HG03571 (cell line): Measurements from ENCODE around the gene SMAD3.
"Not testable (repeated sequence)": the region's sequence is repeated elsewhere in the genome, so short reads cannot be mapped to it uniquely, and the experiment has no call there.

Experiments used
- ATAC-seq: cut with Tn5 transposase; IDR thresholded peaks from one replicate; pipeline ENCODE4 v1.9.1; 2021; ENCODE audit not compliant: unreplicated experiment

Gene SMAD3

GRCh38 chr15:67062369-67062985 lies 2.9 kb upstream of the SMAD3 start:
- no peak for ATAC-seq

- no peak for ATAC-seq
Observed at GRCh38 chr15:67063689-67064606, 1.5 kb upstream of the SMAD3 start.

GRCh38 chr15:67064607-67065530 lies 533 bp upstream of the SMAD3 start:
- peak; percentile 30 for ATAC-seq

- ATAC-seq, result no peak
Observed at GRCh38 chr15:67066041-67066958, 898 bp downstream of the SMAD3 start.

GRCh38 chr15:67066959-67067853 lies 1.8 kb downstream of the SMAD3 start:
- ATAC-seq, result no peak

GRCh38 chr15:67067930-67068551 lies 2.6 kb downstream of the SMAD3 start:
- no peak for ATAC-seq

GRCh38 chr15:67068710-67069400 lies 3.5 kb downstream of the SMAD3 start:
- no peak for ATAC-seq

GRCh38 chr15:67070150-67070549 lies 4.7 kb downstream of the SMAD3 start:
- no peak for ATAC-seq

GRCh38 chr15:67070892-67071664 lies 5.7 kb downstream of the SMAD3 start:
- no peak for ATAC-seq

- no peak for ATAC-seq
Observed at GRCh38 chr15:67072442-67072841, 7.0 kb downstream of the SMAD3 start.

GRCh38 chr15:67072958-67073357 lies 7.6 kb downstream of the SMAD3 start:
- no peak for ATAC-seq

- ATAC-seq, result no peak
Observed at GRCh38 chr15:67074886-67075229, 9.5 kb downstream of the SMAD3 start.

GRCh38 chr15:67075555-67076135 lies 10.2 kb downstream of the SMAD3 start:
- ATAC-seq, result not testable (repeated sequence)

- peak; percentile 41 for ATAC-seq
Observed at GRCh38 chr15:67076147-67076843, 10.9 kb downstream of the SMAD3 start.

GRCh38 chr15:67077641-67078215 lies 12.3 kb downstream of the SMAD3 start:
- ATAC-seq, result no peak

- no peak for ATAC-seq
Observed at GRCh38 chr15:67079361-67079760, 14.0 kb downstream of the SMAD3 start.
